ENCODE results near the gene POU6F2.

The POU6F2 gene

GRCh38 chr7:39468808-39469374 lies 491.2 kb downstream of the POU6F2 start:
- Histone ChIP-seq H3K4me3 (no peak overlapping the region), H3K27ac (no peak overlapping the region)
- DNase-seq (ENCODE audit: low spot score), result no peak
- TF ChIP-seq CTCF (IDR thresholded peaks at IDR 0.05), result no peak

GRCh38 chr7:39480901-39481300 lies 503.2 kb downstream of the POU6F2 start:
- H3K4me3 ChIP-seq, result no peak overlapping the region
- no peak for DNase-seq (ENCODE audit: low spot score)
- no peak overlapping the region for H3K27ac ChIP-seq
- no peak for TF ChIP-seq CTCF (IDR thresholded peaks at IDR 0.05)

- no peak for TF ChIP-seq CTCF (IDR thresholded peaks at IDR 0.05)
- H3K27ac ChIP-seq, result no peak overlapping the region
- no peak for DNase-seq (ENCODE audit: low spot score)
- H3K4me3 ChIP-seq, result no peak overlapping the region
Measured at GRCh38 chr7:39488467-39489393, 511.0 kb downstream of the POU6F2 start.

- no peak for TF ChIP-seq CTCF (IDR thresholded peaks at IDR 0.05)
- H3K27ac ChIP-seq, result no peak overlapping the region
- no peak for DNase-seq (ENCODE audit: low spot score)
- no peak overlapping the region for H3K4me3 ChIP-seq
Measured at GRCh38 chr7:39490296-39490695, 512.6 kb downstream of the POU6F2 start.

- TF ChIP-seq CTCF (IDR thresholded peaks at IDR 0.05), result no peak
- no peak overlapping the region for H3K27ac ChIP-seq
- DNase-seq (ENCODE audit: low spot score), result no peak
- no peak overlapping the region for H3K4me3 ChIP-seq
Measured at GRCh38 chr7:39493934-39494333, 516.2 kb downstream of the POU6F2 start.

- TF ChIP-seq CTCF (IDR thresholded peaks at IDR 0.05), result no peak
- DNase-seq (ENCODE audit: low spot score), result no peak
- Histone ChIP-seq H3K27ac (no peak overlapping the region), H3K4me3 (no peak overlapping the region)
Measured at GRCh38 chr7:39501358-39501757, 523.6 kb downstream of the POU6F2 start.

- no peak for DNase-seq (ENCODE audit: low spot score)
- TF ChIP-seq CTCF (IDR thresholded peaks at IDR 0.05), result no peak
- no peak overlapping the region for H3K27ac ChIP-seq
- no peak overlapping the region for H3K4me3 ChIP-seq
Measured at GRCh38 chr7:39504963-39505362, 527.3 kb downstream of the POU6F2 start.

All from coronary artery (tissue), 2 donors.